ELR (cell line): ENCODE data around the gene SLC9A3.

ENCODE experiments used
- DNase-seq: peaks from one replicate; pipeline ENCODE4 v3.0.0-alpha.2; 2015; ENCODE audit warnings: low read depth

Gene SLC9A3

GRCh38 chr5:428754-429452, 95.3 kb downstream of the SLC9A3 start:
- DNase-seq, result no peak

- no peak for DNase-seq
Measured at GRCh38 chr5:428219-428618, 96.0 kb downstream of the SLC9A3 start.

GRCh38 chr5:427415-428087, 96.7 kb downstream of the SLC9A3 start:
- DNase-seq, result no peak

DNA sequence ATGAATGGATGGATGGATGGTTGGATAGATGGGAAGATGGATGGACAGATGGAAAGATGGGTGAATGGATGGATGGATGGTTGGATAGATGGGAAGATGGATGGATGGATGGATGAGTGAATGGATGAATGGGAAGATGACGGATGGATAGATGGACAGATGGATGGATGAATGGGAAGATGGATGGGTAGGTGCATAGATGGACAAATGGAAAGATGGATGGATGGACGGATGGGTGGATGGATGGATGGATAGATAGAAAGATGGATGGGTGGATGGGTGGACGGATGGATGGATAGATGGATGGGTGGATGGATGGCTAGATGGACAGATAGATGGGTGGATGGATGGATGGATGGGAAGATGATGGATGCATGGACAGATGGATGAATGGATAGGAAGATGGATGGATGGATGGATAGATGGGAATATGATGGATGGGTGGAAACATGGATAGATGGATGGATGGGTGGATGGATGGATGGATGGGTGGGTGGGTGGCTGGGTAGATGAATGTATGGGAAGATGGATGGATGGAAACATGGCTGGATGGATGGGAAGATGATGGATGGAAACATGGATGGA, 97.8 kb downstream of the SLC9A3 start:
- no peak for DNase-seq

- peak; percentile 28 for DNase-seq
Measured at GRCh38 chr5:425714-426113, 98.5 kb downstream of the SLC9A3 start.

DNA sequence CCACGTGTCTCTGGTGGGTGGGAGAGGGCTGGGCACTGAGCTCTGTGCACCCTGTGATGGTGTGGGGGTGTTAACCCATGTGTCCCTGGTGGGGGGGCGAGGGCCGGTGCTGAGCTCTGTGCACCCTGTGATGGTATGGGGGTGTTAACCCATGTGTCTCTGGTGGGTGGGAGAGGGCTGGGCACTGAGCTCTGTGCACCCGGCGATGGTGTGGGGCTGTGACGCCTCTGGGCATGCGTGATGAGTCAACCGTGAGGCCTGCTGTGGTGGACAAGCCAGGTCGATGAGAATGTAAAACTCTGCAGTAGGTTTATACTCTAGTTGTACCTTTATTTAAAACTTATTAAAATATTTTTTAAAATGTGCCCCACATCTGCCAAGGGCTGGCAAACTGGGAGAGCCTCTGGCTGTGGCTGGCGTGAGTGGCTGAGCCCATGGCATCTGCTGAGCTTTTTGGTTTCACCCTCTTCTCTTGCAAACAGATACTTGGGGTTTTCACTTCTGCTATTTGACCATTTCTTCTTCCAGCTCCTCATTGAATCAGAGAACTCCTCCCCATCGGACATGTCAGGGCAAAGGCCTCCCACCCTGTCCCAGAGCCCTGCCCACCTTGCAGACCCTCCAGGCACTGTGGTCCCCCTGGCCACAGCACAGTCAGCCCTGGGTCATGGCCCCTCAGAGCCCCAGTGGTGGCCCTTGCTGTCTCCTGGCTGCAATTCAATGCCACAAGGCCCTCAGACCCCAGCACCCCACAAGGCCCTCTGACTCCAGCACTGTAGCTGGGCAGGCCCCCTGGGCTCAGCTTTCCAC, 99.7 kb downstream of the SLC9A3 start:
- DNase-seq, result peak; percentile 85

DNA sequence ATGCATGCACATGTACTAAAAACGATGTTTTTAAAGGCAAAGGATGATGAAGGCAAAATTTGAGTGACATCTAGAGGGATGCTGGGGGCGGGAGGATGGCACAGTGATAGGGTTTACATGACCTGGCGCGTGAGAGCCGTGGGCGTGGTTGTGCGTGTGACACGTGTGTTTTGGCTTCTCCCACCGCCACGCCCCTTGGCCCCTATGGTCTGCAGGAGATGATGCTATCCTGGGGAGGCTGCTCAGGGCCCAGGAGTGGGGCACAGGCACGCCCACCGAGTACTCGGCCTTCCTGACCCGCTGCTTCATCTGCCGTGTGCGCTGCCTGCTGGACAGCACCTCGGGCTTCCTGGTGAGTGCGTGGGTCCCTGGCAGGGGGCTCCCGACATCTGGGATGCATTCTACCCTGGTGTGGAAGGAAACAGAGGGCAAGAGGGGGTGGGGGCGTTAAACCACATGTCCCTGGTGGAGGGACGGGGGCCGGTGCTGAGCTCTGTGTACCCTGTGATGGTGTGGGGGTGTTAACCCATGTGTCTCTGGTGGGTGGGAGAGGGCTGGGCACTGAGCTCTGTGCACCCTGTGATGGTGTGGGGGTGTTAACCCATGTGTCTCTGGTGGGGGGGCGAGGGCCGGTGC, 100.5 kb downstream of the SLC9A3 start:
- DNase-seq, result no peak

DNA sequence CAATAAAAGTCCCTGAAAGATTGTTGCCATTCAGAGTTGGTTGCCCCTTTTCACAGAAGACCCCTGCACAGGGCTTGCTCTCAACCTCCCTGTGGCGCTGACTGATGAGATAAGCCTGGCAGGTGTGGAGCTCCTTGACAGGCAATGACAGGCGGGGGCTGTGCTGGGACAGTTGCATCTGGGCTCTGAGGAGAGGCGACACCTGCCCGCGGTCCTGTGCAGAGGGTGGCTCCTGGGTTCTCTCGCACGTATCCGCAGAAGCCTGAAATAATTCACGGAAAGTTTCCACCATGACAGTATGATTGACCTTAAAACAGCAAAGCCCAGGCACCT, 101.0 kb downstream of the SLC9A3 start:
- no peak for DNase-seq

- no peak for DNase-seq
Measured at GRCh38 chr5:422323-423232, 101.7 kb downstream of the SLC9A3 start.

- no peak for DNase-seq
Measured at GRCh38 chr5:421901-422300, 102.3 kb downstream of the SLC9A3 start.

DNA sequence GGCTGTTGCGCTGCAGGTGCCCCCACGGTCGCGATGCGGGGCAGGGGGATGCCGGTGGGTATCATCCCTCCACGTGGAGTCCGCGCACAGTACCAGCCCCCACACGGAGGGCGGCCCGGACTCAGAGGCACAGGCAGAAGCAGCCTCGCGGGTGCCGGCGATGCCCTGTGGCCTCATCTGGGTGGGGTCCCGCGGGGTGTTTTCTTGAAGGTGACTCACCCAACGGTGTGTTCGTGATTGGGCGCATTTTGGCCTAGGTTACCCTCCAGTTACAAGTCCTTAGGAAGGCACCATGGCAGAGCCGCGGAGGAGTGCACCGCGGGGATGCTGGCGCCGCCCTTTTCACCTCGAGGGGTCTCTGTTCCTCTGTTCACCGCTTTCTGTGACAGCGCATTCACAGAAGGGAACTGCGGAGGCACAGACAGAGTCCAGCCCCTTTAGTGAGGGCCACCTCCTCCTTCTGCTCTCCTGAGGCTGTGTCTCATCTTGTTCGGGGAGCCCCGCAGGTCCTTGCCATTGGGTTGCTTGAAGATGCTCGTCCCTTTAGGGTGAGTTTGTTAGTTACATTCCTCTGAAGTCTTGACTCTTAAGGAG, 102.9 kb downstream of the SLC9A3 start:
- no peak for DNase-seq

DNA sequence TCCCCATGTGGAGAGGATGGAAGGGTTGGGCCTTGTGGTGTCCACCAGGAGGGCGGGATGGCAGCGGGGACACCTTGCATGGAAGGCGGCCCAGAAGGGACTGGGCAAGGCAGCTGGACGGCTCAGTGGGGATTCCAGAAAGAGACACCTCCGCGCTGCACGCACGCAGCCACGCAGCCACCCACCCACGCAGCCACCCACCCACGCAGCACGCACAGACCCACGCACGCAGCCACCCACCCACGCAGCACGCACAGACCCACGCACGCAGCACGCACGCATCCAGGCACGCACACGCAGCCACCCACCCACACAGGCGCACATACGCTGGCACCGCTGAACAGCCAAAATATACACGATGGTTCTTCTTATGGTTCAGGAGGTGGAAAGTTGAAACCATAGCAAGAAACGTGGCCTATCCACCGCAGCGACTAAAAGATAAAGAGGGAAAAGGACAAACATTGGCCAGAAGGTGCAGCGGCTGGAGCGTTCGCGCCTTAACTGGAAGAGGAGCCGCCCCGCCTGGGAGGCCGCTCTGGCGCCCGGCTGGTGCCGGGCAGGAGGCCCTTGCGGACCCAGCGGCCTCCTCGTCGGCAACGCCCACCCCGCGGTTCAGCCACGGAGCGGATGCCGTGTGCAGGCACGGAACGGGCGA, 103.5 kb downstream of the SLC9A3 start:
- DNase-seq, result no peak
